Sigmoid colon (tissue), 4 donors: Measurements from ENCODE around the gene NNT.

Source experiments
- CTCF ChIP-seq, 4 experiments: fragments of 450-650 bp in 3 of 4; fragments of 200-600 bp in 1 of 4; IDR thresholded peaks; one replicate each; pipeline ENCODE4 v1.5.1; 2016 to 2019; ENCODE audit warnings: antibody characterized with exemption in 4 of 4, mild to moderate bottlenecking in 3 of 4, moderate library complexity in 2 of 4
- EP300 ChIP-seq, 4 donors: sonication (generic); formaldehyde crosslinking; IDR thresholded peaks; one replicate each; pipeline ENCODE4 v1.6.1; 2017; ENCODE audit warnings: antibody characterized with exemption in 4 of 4
- POLR2A ChIP-seq, 2 donors: fragments of 450-650 bp; IDR thresholded peaks; one replicate each; pipeline ENCODE4 v1.6.1; 2016; ENCODE audit warnings: antibody characterized with exemption in 2 of 2, mild to moderate bottlenecking in 2 of 2, moderate library complexity in 2 of 2

- TF ChIP-seq CTCF (IDR thresholded peaks at IDR 0.05) (no peak), POLR2A (IDR thresholded peaks at IDR 0.05) (no peak), EP300 (IDR thresholded peaks at IDR 0.05) (no peak)
Measured at GRCh38 chr5:43683884-43684471, 81.0 kb downstream of the NNT start.
